ENCODE results near the gene ZFYVE9.

DNA sequence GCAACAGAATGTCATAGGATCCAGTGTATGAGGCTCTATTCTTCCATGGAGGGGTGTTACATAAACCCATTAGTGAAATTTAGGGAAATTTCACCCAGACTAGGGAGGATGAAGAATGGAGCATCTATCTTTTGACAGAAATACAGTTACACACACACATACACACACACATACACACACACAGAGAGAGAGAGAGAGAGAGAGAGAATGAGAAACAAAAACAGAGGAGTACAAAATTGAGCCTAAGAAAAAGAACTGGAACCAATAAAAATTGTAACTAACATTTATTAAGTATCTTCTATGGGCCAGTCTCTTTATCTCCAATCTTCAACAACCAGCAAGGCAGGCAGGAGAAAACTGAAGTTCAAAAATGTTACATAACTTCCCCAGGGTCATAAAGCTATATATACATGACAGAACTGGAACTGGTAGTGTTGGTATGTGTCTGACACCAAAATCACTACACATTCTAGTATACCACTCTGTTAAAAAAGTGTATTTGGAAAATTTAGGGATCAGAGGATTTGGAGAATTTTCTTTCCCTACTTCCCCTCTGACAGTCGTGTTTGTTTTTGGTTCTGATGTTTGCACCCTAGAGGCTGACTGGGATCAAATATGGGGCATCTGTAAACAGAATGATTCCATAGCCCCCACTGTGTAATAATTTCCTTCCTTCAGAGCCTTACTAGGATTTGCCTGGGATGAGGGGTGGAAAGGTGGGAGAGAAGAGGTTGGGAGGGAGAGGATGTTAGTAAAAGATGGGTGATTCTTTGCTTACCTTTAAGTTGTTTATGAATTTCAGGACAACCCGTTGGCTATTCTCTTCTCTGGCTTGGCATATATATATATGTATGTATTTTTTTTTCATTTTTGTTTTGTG, 1.0 kb upstream of the ZFYVE9 start:
- TF ChIP-seq, protein P1, sequence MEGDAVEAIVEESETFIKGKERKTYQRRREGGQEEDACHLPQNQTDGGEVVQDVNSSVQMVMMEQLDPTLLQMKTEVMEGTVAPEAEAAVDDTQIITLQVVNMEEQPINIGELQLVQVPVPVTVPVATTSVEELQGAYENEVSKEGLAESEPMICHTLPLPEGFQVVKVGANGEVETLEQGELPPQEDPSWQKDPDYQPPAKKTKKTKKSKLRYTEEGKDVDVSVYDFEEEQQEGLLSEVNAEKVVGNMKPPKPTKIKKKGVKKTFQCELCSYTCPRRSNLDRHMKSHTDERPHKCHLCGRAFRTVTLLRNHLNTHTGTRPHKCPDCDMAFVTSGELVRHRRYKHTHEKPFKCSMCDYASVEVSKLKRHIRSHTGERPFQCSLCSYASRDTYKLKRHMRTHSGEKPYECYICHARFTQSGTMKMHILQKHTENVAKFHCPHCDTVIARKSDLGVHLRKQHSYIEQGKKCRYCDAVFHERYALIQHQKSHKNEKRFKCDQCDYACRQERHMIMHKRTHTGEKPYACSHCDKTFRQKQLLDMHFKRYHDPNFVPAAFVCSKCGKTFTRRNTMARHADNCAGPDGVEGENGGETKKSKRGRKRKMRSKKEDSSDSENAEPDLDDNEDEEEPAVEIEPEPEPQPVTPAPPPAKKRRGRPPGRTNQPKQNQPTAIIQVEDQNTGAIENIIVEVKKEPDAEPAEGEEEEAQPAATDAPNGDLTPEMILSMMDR (IDR thresholded peaks at IDR 0.05; ENCODE audit: low read length) = no peak
- TF ChIP-seq EZH2 (optimal IDR thresholded peaks at IDR 0.05; ENCODE audit: low read depth, low read length) (no peak), EZH2phosphoT487 (IDR thresholded peaks at IDR 0.05; ENCODE audit: low read length) (no peak)

Data from MM.1S (cell line).